ENCODE measurements around the gene ICAM3.

DNA sequence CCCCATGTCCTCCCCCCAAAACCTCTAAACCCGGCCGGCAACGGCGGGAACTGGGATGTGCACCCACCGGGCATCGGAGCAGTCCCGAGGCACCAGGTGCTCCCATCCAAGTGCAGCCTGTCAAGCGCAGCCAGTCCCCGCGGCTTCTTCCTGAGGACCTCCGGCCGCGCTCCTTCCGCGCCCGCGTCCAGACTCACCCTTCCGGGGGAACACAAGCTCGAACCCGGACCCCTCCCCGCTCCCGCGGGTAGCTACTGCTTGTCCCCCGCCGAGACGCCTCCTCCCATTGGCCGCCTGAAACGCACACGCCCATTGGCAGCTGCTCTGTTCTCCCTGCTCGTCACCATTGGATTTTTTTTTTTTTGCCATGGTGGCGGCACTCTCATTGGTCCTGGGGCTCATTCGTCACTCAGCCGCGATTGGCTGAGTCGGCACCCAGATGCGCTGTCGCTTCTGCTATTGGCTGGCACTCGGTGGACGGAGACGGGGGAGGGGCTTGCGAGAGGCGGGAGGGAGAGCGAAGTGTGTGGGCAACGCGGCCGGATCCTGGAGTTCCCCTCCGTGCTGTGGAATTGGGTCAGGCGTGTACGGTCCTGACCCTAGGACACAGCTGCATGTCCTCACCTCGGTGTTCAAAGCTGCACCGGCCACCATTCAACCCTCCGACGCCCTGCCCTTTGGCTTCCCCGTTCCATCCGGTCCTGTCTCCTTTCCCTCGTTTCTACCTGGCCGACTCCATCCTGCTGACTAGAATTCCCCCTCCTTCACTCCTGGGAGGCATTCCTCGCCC lies 41.1 kb upstream of the ICAM3 start, which contains the start of gene TYK2:
- TF ChIP-seq, protein P1, sequence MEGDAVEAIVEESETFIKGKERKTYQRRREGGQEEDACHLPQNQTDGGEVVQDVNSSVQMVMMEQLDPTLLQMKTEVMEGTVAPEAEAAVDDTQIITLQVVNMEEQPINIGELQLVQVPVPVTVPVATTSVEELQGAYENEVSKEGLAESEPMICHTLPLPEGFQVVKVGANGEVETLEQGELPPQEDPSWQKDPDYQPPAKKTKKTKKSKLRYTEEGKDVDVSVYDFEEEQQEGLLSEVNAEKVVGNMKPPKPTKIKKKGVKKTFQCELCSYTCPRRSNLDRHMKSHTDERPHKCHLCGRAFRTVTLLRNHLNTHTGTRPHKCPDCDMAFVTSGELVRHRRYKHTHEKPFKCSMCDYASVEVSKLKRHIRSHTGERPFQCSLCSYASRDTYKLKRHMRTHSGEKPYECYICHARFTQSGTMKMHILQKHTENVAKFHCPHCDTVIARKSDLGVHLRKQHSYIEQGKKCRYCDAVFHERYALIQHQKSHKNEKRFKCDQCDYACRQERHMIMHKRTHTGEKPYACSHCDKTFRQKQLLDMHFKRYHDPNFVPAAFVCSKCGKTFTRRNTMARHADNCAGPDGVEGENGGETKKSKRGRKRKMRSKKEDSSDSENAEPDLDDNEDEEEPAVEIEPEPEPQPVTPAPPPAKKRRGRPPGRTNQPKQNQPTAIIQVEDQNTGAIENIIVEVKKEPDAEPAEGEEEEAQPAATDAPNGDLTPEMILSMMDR (conservative IDR thresholded peaks at IDR 0.05; ENCODE audit: low read length), result no peak
- TF ChIP-seq EZH2phosphoT487 (IDR thresholded peaks at IDR 0.05; ENCODE audit: borderline replicate concordance), result no peak

Measured in Loucy (cell line).